NCI-H460 (cell line): ENCODE data around the gene ITGA1. TPM values are rescaled to one million over a fixed set of nuclear protein-coding genes. Genes with fewer than 3 reads are reported as not detected.

Experiments
- DNase-seq: peaks from one replicate; pipeline ENCODE4 v3.0.0-alpha.2; 2016; ENCODE audit warnings: low read depth; ENCODE audit errors: extremely low read depth
- total RNA-seq: library from RNA; depleted of rRNA; stranded (reverse); fragments of >200 nt; shearing (Covaris generic); gene quantifications from 2 replicates; pipeline ENCODE4 v1.2.3, GENCODE V29; 2014

The ITGA1 gene
- total RNA-seq, 1 experiment from 2014 or later = 2.7 TPM

GRCh38 chr5:52771343-52772039 lies 16.2 kb upstream of the ITGA1 start:
- no peak for DNase-seq

- DNase-seq = no peak
Observed at GRCh38 chr5:52772668-52773067, 15.0 kb upstream of the ITGA1 start.

- DNase-seq = no peak
Observed at GRCh38 chr5:52773342-52773741, 14.4 kb upstream of the ITGA1 start.

GRCh38 chr5:52774005-52774410 lies 13.7 kb upstream of the ITGA1 start:
- no peak for DNase-seq

GRCh38 chr5:52776116-52776515 lies 11.6 kb upstream of the ITGA1 start:
- DNase-seq = no peak

- no peak for DNase-seq
Observed at GRCh38 chr5:52777186-52777585, 10.5 kb upstream of the ITGA1 start.

- DNase-seq = no peak
Observed at GRCh38 chr5:52778781-52779180, 8.9 kb upstream of the ITGA1 start.

- no peak for DNase-seq
Observed at GRCh38 chr5:52779213-52779612, 8.5 kb upstream of the ITGA1 start.

GRCh38 chr5:52783226-52783959 lies 4.3 kb upstream of the ITGA1 start:
- no peak for DNase-seq

GRCh38 chr5:52784737-52785136 lies 3.0 kb upstream of the ITGA1 start:
- no peak for DNase-seq

GRCh38 chr5:52786391-52786790 lies 1.3 kb upstream of the ITGA1 start:
- DNase-seq = no peak

GRCh38 chr5:52786949-52787599 lies 642 bp upstream of the ITGA1 start:
- DNase-seq = no peak

GRCh38 chr5:52788505-52788821 lies 747 bp downstream of the ITGA1 start:
- DNase-seq = no peak

GRCh38 chr5:52789378-52789777 lies 1.7 kb downstream of the ITGA1 start:
- DNase-seq = no peak

GRCh38 chr5:52789851-52790250 lies 2.1 kb downstream of the ITGA1 start:
- DNase-seq = no peak

GRCh38 chr5:52791366-52791765 lies 3.6 kb downstream of the ITGA1 start:
- no peak for DNase-seq

- no peak for DNase-seq
Observed at GRCh38 chr5:52794519-52794918, 6.8 kb downstream of the ITGA1 start.

- DNase-seq = no peak
Observed at GRCh38 chr5:52796031-52796430, 8.3 kb downstream of the ITGA1 start.

- DNase-seq = no peak
Observed at GRCh38 chr5:52796516-52797103, 8.9 kb downstream of the ITGA1 start.

GRCh38 chr5:52798938-52799337 lies 11.2 kb downstream of the ITGA1 start:
- no peak for DNase-seq

GRCh38 chr5:52799358-52799982 lies 11.8 kb downstream of the ITGA1 start:
- peak; percentile 44 for DNase-seq
